ENCODE results near the gene KIFAP3. TPM values are rescaled to one million over a fixed set of nuclear protein-coding genes. Genes with fewer than 3 reads are reported as not detected.

Gene KIFAP3
- total and polyA plus RNA-seq, 2 donors (not counting 1 experiment from before 2014, with no cell fraction given) = 30.2 to 42.9 TPM

DNA sequence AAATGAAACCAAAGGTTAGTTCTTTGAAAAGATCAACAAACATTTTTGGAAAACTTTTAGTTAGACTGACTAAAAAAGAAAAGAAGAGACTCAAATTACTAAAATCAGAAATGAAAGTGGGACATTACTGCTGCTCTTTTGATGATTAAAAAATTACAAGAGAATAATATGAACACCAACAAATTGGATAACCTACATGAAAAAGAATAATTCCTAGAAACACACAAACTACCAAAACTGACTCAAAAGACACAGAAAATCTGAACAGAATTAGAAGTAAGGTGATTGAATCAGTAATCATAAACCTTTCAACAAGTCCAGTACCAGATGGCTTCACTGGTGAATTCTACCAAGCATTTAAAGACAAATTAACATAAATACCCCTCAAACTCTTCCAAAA is 5.6 kb downstream of the KIFAP3 start:
- no peak for DNase-seq (ENCODE audit: low read depth in 2 of 2)
- no peaks in the 10 kb centered on the region for H3K27me3 ChIP-seq (ENCODE audit: control insufficient read depth, insufficient read depth, low read length)

DNA sequence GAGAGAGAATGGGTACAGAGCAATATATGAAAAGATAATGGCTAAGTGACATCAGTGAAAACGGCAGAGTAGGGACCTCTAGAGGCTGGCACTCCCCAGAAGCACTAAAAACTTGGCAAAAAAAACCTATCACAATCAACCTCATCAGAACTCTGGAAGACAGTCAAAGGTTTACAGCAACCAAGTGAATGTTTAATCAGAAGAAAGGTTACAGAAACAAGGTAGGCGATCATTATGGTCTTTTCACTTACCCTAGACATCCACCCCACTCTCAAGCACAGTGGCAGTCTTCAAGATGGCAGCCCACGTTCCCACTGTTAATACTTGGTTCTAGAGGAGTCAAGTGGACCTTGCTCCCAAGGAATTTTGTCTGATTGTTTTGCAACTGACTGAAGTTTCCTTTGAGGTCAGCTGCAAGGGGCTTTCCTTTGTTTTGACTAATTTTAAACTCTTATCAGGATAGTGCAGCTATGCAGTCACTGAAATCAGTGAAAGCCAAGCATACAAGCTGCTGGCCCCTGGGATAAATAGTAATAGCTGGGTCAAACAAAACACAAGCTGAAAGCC is 7.2 kb downstream of the KIFAP3 start:
- Histone ChIP-seq H3K79me2 (ENCODE audit: control insufficient read depth, insufficient read depth, low read length) (peaks cover 13% of the 10 kb centered on the region), H3K27ac (ENCODE audit: insufficient read depth, low read length) (no peak overlapping the region), H3K36me3 (ENCODE audit: control insufficient read depth, insufficient read depth, low read length) (no peaks in the 10 kb centered on the region), H4K20me1 (ENCODE audit: control insufficient read depth, extremely low read depth, insufficient read depth, low read length) (no peaks in the 10 kb centered on the region), H3K4me2 (ENCODE audit: extremely low read depth, insufficient read depth, low read length) (no peak overlapping the region), H3K4me1 (ENCODE audit: control insufficient read depth, extremely low read depth, insufficient read depth, low read length) (peaks cover 2% of the 10 kb centered on the region), H3K4me3 (replicated peaks in 1 of 4; ENCODE audit: control extremely low read depth in 1 of 4, insufficient read depth in 1 of 4, low read depth in 3 of 4, low read length in 4 of 4) (no peak overlapping the region), H3K9me3 (ENCODE audit: control insufficient read depth, insufficient read depth, low read depth, low read length) (no peaks in the 10 kb centered on the region), H2AFZ (ENCODE audit: low read length) (no peak overlapping the region), H3K27me3 (ENCODE audit: control insufficient read depth, insufficient read depth, low read length) (no peaks in the 10 kb centered on the region), H3K9ac (ENCODE audit: insufficient read depth, low read length) (no peak overlapping the region)
- peak in 1 of 2 donors; percentile 1 for DNase-seq (ENCODE audit: low read depth in 2 of 2)
- no peak for TF ChIP-seq EZH2 (IDR thresholded peaks at IDR 0.05; ENCODE audit: low read length, missing control alignments)
- TF ChIP-seq, protein P1, sequence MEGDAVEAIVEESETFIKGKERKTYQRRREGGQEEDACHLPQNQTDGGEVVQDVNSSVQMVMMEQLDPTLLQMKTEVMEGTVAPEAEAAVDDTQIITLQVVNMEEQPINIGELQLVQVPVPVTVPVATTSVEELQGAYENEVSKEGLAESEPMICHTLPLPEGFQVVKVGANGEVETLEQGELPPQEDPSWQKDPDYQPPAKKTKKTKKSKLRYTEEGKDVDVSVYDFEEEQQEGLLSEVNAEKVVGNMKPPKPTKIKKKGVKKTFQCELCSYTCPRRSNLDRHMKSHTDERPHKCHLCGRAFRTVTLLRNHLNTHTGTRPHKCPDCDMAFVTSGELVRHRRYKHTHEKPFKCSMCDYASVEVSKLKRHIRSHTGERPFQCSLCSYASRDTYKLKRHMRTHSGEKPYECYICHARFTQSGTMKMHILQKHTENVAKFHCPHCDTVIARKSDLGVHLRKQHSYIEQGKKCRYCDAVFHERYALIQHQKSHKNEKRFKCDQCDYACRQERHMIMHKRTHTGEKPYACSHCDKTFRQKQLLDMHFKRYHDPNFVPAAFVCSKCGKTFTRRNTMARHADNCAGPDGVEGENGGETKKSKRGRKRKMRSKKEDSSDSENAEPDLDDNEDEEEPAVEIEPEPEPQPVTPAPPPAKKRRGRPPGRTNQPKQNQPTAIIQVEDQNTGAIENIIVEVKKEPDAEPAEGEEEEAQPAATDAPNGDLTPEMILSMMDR (conservative IDR thresholded peaks at IDR 0.05 in 1 of 2, IDR thresholded peaks at IDR 0.05 in 1 of 2; ENCODE audit: low read depth in 1 of 2, low read length in 2 of 2) = no peak

More for the DNA sequence above, 5.6 kb downstream of the KIFAP3 start:
- no peaks in the 10 kb centered on the region for H3K9me3 ChIP-seq (ENCODE audit: control insufficient read depth, insufficient read depth, low read depth, low read length)
- H3K9ac ChIP-seq (ENCODE audit: insufficient read depth, low read length) = no peak overlapping the region
- no peak overlapping the region for H2AFZ ChIP-seq (ENCODE audit: low read length)
- H4K20me1 ChIP-seq (ENCODE audit: control insufficient read depth, extremely low read depth, insufficient read depth, low read length) = no peaks in the 10 kb centered on the region
- peak overlapping the region; percentile 27 for H3K27ac ChIP-seq (ENCODE audit: insufficient read depth, low read length)
- H3K4me1 ChIP-seq (ENCODE audit: control insufficient read depth, extremely low read depth, insufficient read depth, low read length) = peaks cover 2% of the 10 kb centered on the region
- peak overlapping the region in 3 of 4 experiments; percentile 25 to 40 (median 36) for H3K4me3 ChIP-seq (replicated peaks in 1 of 4; ENCODE audit: control extremely low read depth in 1 of 4, insufficient read depth in 1 of 4, low read depth in 3 of 4, low read length in 4 of 4)
- peaks cover 20% of the 10 kb centered on the region for H3K79me2 ChIP-seq (ENCODE audit: control insufficient read depth, insufficient read depth, low read length)
- TF ChIP-seq, protein P1 (conservative IDR thresholded peaks at IDR 0.05 in 1 of 2, IDR thresholded peaks at IDR 0.05 in 1 of 2; ENCODE audit: low read depth in 1 of 2, low read length in 2 of 2) = no peak
- TF ChIP-seq EZH2 (IDR thresholded peaks at IDR 0.05; ENCODE audit: low read length, missing control alignments) = no peak
- peak overlapping the region; percentile 68 for H3K4me2 ChIP-seq (ENCODE audit: extremely low read depth, insufficient read depth, low read length)
- no peaks in the 10 kb centered on the region for H3K36me3 ChIP-seq (ENCODE audit: control insufficient read depth, insufficient read depth, low read length)

DNA sequence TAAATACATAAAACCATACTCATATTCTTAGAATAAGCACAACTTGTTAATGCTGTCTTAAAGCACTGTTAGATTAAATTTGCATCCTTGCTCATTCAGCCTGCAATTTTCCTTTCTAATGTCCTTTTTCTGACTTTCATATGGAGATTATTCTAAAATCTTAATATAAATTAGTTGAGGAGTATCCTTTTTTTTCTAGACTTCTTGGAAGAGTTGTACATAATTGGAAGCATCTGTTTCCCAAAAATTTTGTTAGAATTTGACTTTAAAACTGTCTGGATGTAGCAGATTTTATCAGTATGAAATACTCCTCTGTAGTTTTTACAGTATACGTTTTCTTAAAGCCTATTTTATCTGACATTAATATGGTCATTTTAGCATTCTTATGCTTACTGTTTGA is 9.7 kb downstream of the KIFAP3 start:
- Histone ChIP-seq H3K27me3 (ENCODE audit: control insufficient read depth, insufficient read depth, low read length) (no peaks in the 10 kb centered on the region), H3K79me2 (ENCODE audit: control insufficient read depth, insufficient read depth, low read length) (peaks cover 5% of the 10 kb centered on the region), H3K4me2 (ENCODE audit: extremely low read depth, insufficient read depth, low read length) (no peak overlapping the region), H3K4me3 (replicated peaks in 1 of 4; ENCODE audit: control extremely low read depth in 1 of 4, insufficient read depth in 1 of 4, low read depth in 3 of 4, low read length in 4 of 4) (no peak overlapping the region), H2AFZ (ENCODE audit: low read length) (no peak overlapping the region), H4K20me1 (ENCODE audit: control insufficient read depth, extremely low read depth, insufficient read depth, low read length) (no peaks in the 10 kb centered on the region), H3K9ac (ENCODE audit: insufficient read depth, low read length) (no peak overlapping the region), H3K9me3 (ENCODE audit: control insufficient read depth, insufficient read depth, low read depth, low read length) (no peaks in the 10 kb centered on the region), H3K4me1 (ENCODE audit: control insufficient read depth, extremely low read depth, insufficient read depth, low read length) (peaks cover 2% of the 10 kb centered on the region), H3K36me3 (ENCODE audit: control insufficient read depth, insufficient read depth, low read length) (no peaks in the 10 kb centered on the region), H3K27ac (ENCODE audit: insufficient read depth, low read length) (no peak overlapping the region)
- DNase-seq (ENCODE audit: low read depth in 2 of 2) = no peak
- TF ChIP-seq EZH2 (IDR thresholded peaks at IDR 0.05; ENCODE audit: low read length, missing control alignments) = no peak
- TF ChIP-seq, protein P1 (conservative IDR thresholded peaks at IDR 0.05 in 1 of 2, IDR thresholded peaks at IDR 0.05 in 1 of 2; ENCODE audit: low read depth in 1 of 2, low read length in 2 of 2) = no peak
